Ureter (tissue), 1 donor: Measurements from ENCODE around the gene TEX2. TPM values are rescaled to one million over a fixed set of nuclear protein-coding genes. Genes with fewer than 3 reads are reported as not detected.

Source experiments
- DNase-seq: peaks from one replicate; pipeline ENCODE4 v3.0.0-alpha.2; 2020; ENCODE audit warnings: low spot score
- total RNA-seq: library from RNA; stranded (reverse); gene quantifications from one replicate; pipeline ENCODE4 v1.2.4, GENCODE V29; 2023
- donor health status: DM: yes; HTN: yes; CAD: no.

Gene TEX2
- total RNA-seq, 1 donor from 2014 or later = 31.6 TPM

DNA sequence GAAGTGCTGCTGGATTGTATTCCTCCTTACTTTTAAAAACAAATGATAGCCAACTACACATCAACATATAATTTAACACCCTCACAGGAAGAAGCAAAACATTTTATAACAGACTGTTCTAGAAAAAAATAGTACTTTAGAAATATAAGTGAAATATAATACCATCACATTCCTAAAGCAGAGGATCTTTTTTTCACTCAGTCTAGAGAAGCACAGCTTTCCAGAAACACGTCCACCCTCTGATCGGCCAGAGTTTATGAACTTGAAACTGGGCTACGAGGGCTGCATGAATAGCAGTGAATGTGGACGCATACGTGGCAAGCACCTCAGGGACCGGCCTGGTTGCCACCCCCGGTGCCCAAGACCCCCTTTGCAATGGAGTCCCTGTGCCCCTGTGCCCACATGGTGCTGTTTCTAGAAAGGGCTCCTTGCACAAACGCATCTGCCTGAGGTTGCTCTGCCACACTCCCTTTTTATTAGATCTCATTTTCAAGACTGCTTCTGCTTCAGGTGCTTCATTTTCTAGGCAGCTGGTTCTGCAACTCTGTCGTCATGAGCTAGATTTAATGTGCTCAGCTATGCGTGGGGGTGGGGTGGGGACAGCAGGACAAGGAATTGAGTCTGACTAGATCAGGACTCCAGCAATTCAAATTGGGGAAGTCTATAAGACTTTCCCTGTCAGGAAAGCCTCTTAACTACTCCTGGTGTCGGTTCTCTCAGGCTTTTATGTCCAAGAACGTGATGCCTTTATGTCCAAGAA is 104.0 kb downstream of the TEX2 start:
- no peak for DNase-seq

DNA sequence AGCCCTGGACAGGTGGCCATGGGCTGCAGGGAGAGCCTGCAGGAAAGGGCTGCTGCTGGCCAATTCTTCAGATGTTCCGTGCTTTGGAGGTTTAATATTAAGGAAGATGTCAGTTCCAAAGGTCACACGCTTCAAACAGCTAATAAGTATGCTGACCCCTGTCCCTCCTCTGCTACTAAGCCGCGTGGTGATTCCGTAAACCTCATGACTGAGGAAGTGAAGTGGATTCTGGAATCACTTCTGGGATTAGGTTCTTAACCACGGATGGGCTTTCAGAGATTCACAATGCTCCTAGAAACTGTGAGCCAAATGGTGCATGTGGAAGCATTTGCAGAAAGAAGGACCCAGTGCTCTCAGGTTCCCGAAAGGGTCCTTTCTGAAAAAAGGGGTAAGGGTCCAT is 104.7 kb downstream of the TEX2 start:
- DNase-seq = no peak

DNA sequence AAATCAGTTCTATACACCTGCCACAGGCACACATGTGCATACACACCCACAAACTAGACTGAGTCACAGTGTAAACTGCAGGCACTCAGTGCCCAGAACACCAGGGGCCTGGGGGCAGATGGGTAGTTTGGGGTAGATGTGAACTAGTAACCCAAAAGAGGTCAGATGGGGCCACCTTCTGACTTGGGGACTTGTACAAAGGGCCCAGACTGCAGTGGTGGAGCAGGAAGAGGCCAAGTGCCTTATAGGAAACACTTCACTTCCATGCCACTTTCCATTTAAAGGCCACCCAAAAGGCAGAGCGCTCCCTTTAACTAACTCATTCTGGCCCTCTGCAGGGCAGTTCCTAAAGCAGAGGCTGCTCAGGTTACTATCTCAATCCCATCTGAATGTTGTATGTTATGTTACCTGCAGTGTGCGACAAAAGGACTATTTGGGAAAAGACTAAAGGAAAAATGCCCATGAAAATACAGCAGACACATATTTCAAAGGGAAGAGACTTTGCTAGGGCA is 105.3 kb downstream of the TEX2 start:
- DNase-seq = no peak

DNA sequence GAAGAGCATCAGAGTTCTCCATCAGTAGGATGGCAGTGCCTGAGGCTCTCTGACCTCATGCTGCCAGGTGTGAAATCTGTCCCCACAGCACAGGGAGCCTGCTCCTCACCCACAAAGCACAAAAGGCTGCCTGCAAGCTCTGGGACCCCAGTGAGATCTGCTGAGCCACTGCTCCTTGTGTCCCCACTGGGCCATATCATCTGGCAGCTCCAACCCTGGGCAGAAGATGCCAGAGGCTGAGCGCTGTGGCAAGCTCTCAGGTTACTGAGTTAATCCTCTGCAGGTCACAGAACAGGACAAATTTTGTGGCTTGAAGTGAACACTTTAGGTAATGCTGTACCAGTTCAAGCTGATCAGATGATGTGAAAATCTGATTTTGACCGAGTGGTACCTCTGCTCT is 106.4 kb downstream of the TEX2 start:
- DNase-seq = no peak

DNA sequence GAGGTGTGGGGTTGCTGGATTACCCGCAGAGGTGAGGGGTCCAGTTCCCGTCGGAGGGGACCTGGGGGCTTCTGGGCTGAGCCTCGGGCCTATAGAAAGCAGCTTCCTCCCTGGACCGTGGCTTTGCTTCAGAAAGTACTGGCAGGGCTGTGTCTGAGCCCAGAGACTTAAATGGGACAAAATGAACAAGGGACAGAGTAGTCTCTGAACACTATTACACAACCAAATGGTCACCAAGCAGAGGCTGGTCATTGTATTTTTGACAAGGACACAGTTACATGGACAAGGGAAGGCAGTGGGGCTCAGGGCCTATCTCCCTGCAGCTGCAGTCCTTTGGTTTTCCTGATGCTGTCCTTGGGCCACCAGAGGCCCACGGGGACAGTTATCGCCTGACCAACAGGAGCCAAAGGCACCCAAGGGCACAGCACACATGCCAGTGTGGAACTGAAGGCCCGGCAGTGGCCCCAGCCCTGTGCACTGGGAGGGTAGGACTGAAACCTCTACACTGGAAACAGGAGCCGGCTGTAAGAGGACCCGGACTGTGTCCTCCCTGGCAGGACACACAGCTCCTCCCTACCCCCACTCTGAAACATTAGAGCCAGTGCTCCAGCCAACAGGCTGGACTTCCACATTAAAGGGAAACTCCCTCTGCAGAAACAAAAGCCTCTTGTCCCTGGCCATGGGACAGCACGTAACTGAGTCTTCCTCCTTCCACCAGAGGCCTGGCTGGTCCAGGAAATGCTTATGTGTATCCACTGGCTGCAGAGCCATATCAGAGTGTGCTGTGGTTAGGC is 107.1 kb downstream of the TEX2 start:
- DNase-seq = peak; percentile 49

DNA sequence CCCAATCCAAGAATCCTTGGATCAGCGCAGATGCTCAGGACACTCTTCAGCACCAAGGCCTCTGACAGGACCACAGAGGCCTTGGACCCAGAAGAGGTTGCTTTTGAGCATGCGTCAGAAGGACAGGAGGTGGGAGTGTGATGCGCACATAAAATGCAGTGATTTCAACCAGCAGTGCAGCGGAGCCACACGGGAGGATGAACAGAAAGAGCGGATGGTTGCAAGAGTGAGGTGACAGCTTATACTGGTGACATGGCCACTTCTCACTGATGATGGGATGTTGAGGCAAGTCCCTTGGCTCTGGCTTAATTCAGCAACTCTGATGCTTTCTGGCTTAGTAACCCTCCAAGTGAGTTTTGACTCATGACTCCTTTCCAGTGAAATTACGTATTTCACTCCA is 107.9 kb downstream of the TEX2 start:
- DNase-seq = no peak

DNA sequence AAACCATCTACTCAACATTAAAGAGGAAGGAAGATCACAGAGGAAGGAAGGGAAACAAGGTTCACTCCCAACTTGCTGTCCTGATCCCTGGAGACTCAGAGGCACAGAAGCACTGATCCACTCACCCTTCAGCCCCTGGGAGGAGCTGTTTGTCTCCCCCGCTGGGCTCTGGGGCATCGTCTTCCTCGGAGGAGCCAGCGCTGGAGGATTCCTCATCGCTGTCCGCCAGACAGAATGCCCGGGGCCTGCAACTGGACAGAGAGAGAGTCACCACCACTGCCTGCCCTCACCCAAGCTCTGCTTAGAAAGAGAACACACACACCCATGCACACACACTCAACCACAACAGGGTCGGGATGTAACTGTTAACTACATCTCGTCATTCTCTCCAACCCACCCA is 108.3 kb downstream of the TEX2 start:
- no peak for DNase-seq

DNA sequence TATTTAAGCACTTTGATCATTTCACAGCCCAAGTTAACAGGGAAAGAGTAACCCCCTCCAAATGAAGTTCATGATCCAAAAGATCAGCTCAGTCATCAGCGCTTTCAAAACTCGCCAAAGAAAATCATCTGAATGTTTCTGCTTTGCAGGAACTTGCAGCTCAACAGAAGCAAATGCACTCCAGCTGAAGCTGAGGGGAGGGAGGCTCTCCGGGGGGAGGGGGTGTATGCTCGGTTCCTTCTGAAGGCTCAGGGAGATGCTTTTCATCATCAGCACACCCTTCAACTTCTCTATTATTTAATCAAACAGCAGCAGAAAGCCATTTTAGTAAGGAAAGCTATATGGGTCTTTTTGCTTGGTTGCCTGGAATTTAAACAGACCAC is 108.8 kb downstream of the TEX2 start:
- DNase-seq = no peak

DNA sequence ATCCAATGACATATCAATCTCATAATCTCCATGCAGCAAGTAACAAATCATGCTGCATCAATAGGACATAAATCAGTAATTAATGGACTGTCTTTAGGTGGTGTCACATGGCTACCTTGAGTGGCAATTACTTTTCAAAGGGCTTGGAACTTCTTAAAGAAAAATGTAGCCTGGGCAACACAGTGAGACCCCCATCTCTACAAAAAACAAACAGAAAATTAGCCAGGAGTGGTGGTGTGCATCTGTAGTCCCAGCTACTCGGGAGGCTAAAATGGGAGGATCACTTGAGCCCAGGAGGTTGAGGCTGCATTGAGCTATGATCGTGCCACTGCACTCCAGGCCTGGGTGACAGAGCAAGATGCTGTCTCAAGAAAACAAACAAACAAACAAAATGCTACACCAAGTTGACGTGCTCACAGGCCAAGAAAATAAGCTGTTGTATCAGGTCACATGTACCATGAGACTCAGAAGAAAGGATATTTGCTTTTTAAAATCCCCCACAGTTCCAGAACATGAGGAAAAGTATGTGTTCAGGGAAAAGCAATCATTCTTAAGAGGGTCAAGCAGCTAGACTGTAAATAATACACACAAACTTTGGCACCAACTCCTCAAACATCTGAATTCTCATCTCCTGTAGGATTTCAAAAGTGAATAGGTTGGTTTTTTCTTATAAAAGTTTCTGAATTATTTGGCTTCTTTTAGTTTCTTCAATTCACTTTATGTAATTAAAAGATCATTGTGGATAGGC is 109.3 kb downstream of the TEX2 start:
- DNase-seq = no peak

DNA sequence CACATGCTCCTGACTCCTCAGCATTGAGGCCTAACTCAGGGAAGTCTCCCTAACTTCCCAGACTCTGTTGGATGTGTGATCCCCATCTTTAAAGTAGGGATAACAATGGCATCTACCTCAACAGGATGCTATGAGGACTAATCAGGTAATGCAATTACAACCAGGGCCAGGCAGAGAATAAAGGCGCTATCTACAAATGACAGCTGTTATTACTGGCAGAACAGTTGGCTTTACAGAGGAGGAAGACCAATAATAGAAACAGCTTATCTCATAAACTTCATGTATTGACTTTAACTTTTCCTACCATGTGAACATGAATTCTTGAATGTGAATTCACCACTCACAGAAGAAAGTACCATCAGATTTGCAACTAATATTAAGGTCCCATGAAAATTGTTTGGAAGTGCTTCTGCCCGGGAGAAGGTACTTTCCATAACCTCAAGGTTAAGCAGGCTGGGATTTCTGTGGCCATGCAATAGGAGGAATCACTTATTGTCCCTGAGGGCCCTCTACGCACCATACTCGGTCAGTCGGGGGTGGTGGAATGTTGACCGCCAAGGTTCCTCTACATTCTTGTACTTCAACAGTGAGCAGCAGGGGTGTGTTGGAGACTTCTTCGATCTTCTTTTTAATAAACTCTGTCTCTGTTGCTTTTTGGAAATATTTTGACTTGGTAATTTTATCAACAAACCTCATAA is 110.5 kb downstream of the TEX2 start:
- no peak for DNase-seq

DNA sequence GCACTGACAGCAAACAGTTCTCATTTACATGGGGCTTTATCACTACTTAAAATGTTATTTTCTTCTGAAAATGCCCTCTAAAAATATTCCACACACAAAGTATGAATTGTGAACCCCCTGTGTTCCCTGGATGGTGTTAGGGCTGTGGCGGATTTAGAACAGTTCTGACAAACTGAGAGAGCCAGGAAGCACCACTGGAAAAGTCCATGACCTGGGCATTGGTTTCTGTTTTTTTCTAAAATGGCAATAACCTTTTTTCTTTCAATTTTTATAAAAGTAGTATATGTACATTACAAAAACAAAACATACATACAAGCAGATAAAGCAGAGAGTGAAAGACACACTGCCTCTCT is 112.1 kb downstream of the TEX2 start:
- no peak for DNase-seq

DNA sequence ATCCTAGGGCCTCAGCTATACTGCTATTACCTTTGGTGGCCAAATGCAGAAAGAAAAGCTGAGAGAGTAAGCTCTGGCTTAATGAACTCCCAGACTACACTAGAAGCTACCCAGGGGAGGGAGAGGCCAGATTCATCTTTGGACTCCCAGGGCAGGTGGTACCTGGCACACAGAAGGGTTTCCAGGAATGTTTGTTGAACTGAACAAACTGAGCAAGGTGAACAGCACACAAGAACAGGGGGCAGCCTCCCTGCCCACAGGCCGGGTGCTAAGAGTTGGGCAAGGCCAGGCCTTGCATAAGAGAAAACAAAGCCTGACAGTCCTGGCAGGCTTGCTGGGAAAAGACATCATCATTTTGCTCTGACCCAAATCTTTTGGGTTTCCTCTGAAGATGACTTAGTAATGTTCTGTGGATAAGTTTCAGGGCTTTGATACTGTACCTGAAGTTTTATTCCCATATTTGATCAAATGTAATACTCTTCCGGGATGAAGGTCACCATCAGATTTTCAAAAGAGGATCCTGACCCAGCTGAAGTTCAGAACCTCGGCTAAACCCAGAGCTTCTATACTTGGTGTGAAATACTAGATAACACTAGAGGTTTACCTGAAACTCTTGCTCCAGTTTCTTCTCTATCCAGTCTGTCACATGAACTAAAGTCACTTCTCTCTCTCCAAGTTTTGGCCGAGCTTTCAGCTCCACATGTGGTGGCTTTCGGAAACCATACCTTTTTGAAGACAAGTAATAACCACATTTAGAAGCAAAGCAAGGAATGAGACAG is 112.6 kb downstream of the TEX2 start:
- DNase-seq = no peak

DNA sequence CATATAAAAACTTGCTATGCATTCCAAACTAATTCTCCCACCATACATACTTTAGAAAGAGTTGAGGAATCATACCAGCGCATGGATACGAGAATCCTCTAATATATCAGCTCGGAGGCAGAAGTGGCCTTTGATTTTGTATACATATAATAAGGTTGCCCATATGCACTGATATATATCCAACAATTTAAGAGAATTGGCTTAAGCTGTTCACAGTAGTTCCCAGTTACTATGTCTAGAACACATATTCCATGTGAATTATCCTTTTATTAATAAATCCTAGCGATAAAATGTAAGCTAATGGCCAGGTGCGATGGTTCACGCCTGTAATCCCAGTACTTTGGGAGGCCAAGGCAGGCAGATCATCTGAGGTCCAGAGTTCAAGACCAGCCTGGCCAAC is 113.9 kb downstream of the TEX2 start:
- no peak for DNase-seq

DNA sequence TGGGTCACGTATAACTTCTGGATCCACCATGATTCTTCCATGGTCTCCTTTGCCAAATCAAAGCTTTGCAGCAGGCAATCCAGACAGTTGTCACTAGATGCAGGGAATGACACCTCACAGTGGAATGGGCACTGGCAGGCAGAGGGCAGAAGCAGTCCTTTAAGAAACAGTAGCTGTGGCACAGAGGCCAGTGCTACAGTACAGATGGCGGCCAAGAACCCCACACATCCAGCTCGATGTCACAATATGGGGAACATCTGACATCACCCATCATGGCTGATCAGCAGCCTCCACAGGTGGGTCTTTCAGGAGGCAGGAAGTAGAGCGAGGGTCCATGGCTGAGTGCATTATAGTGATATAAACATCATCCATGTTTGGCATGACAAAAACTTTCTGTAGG is 114.4 kb downstream of the TEX2 start:
- no peak for DNase-seq

DNA sequence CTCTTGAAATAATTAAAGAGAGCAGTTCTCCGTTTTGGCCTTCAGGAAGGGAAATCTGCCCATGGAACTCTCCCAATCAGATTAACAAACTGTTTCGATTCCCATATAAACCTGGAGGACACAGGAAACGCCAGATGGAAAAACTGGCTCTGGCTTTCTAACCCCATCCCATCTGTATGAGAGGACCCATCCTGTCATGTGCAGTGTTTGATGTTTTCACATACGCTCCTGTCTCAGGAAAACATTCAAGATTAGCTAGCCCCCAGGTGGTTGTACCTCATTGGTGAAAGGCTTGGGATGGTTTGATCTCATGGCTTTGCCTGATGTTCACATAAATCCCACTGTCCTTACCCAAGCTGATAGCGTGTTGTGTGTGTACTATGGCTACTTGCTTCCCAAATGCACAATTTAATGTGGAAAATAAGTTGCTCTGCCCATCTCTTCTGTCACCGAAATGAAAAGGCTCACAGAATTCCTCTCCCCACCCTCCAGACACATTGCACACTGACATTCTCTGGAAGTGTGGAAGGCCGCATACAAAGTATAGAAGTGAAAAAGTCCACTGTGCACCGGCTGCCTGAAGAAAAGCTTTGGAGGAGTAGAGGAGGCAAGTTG is 114.9 kb downstream of the TEX2 start:
- no peak for DNase-seq

DNA sequence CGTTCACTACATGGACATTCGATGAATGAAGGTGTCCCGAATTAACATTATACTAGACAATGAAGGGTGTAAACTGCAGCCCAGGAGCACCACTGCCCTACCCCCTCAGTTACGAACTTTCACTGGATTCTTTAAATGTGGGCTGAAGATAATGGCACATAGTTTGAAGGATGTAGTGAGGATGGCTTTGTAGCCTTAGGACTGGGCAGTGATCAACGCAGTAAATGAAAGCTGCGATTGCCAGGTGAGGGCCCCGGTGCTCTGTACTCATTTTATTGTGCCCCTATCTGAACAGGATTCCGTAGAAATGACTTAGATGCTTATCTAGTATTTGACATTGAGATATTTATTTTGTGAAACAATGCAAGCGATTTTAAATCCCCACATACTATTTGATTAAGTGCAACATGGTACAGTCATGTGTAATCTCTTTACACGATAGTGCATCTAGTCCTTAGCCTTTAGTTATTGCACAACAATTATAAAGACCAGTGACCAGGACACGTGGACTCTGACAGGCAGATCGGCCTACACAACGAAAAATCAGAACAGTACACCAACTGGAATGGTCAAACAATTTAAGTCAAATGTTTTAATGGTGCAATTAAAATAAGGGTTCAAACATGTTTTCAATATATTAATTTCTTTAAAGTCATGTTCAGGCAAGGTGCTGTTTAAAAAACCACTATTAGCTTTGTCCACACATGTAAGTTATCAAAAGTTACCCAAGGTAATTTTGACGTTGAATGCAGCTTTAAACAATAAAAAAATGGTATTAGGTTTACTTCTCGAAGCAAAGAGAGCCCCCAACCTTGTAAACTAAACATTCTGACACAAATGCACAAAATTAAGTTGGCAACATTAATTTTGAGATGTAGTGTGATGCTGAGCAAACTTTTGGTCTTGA is 115.7 kb downstream of the TEX2 start:
- no peak for DNase-seq

DNA sequence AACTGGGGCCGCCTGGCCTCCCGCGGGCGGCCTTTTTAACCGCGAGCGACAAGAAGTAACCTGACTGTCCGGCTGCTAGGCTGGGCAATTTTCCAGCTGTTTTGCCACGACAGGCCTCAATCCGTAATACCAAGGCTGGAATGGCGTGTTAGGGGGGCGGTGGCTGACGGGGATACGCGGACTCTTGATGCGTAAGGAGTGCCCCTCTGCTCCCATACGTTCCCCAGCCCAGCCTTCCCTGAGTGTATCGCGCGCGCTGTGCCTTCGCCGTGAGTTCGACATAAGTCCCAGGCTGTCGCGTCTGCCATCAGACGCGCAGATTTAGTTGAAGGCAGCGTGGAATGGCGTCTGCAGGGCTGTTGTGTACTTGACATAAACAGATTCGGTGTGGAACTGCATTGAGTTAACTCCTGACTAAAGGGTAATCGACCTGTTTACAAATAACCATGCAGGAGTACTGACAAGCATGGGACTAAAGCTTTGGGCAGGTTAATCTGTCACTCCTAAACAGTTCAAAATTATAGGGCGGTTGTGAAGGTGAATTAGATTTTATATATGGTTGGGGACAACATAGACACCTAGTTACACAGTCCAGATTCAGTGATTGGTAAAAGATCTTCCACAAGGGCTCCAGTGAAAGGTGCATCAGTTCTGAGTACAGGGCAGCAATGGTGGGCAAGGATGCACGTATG is 116.5 kb downstream of the TEX2 start:
- DNase-seq = peak; percentile 87

DNA sequence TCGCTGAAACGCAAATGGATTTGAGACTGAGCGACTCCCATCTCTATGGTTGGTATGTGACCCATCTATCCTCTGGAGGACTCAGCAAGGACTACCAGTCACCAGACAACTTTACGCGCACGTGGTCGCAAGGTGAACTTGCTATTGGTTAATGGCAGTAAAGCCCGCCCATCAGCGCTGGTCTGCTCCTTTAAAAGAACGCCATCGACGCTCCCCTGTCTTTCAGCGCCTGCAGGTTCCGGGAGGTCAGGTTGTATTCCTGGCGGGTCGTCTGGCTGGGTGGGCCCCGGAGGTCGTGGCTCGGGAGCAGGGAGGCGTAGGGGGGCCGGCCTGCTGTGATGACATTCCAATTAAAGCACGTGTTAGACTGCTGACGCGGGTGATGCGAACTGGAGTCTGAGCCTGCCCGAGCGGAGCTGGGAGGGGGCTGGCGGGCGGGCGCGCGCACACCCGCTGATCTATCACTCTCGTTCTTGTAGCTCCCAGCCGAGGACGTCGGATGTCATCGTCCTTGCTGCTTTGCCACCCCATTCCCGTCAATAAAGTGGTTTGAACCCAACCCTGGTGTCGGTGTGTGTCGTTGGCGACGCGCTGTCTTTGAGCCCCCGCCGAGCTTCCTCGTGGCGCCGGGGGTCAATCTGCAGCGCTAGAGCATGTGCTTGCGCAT is 117.2 kb downstream of the TEX2 start:
- peak; percentile 98 for DNase-seq

DNA sequence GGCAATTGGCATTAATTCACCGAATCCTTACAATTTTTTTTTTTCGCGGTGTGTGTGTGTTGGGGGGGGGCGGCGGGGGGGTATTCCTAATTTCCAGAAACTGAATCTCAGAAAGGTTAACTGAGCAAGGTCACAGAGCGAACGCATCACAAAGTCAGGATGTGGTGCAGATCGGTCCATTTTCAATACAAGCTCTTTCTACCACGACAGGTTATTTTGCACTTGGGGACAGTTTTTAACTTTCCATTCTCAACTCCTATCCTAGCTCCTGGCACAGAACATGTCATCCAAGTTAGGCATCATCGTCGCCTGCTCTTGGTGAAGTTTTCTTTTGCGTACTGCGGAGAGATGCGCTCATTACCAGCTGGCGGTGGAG is 117.7 kb downstream of the TEX2 start:
- DNase-seq = no peak
